NCI-H510A (cell line): ENCODE measurements around the gene TTI1.

Experiments
- DNase-seq: peaks from one replicate; lab custom pipeline; 2025; lab: John Stamatoyannopoulos, UW

Gene TTI1

DNA sequence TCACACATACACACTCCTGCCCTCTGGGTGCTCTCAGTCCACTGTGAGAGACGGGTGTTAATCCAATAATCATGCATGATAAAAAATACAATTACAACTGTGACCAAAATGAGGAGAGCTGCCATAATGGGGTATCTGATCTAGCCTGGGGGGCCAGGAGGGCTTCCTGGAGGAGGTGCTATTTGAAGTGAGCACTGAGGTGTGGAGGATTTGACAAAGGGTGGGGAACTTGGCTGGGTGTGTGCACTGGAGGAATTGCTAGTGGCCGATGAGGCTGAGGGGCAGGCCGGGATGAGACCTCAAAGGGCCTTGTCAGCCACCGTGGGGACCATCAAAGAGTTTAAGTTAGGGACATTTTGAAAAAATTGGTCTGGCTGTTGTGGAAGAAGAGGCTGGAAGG is 95.6 kb downstream of the TTI1 start:
- DNase-seq, result no peak

GRCh38 chr20:37936451-37936850 is 96.8 kb downstream of the TTI1 start:
- DNase-seq, result no peak

DNA sequence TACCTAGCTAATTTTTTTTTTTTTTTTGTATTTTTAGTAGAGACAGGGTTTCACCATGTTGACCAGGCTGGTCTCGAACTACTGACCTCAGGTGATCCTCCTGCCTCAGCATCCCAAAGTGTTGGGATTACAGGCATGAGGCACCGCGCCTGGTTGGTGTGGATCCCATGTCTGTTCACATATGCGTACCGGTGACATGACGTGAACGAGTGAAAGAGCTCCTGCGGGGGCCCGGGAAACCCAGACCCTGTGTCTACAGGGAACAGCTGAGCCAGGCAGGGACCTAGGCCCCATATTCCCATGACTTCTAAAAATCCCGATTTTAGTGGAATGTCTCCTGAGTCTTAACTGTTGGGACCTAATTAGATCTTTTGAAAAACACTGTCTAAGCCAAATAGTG is 97.2 kb downstream of the TTI1 start:
- DNase-seq, result no peak

GRCh38 chr20:37935435-37935834 is 97.8 kb downstream of the TTI1 start:
- DNase-seq, result no peak

DNA sequence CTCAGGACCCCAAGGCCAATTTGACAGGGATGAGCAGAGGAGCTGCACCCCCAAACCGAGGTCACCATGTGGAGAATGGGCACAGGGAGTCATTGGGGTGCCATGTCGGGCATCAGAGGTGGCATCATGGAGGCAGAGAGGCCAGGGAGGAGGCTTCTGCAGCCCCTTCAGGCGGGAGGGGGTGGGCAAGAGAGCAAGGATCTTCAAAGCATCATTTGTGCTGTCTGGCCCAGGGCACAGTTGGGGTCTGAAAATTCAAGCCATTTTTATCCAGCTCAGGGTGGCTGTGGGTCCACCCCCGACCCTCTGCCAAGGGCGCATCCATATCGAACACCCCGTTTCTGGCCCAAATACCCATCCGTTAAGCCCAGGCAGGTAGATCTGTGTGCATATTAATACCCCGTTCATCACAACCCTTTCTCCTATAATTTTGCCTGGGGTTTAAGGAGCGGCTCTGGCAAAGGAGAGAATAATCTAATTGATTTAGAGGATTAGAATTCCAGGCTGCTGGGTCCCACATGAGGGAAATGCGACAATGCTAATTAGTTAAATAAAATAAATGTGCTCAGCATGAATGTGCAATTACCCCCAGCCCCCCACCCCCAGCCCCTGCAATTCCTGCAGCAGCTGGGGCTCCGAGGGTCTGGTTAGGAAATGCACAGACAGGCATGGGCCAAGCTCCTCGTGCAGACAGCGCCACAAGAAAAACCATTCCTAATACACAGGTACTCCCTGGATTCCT is 98.5 kb downstream of the TTI1 start:
- DNase-seq, result no peak

- no peak for DNase-seq
These were observed 99.2 kb downstream of the TTI1 start for GRCh38 chr20:37933786-37934633.
